Hepatocyte (in vitro differentiated cells): ENCODE data around the gene ADIPOR2. TPM values are rescaled to one million over a fixed set of nuclear protein-coding genes. Genes with fewer than 3 reads are reported as not detected.

Experiments used
- DNase-seq: peaks from one replicate; pipeline ENCODE4 v3.0.0-alpha.2; 2016; ENCODE audit warnings: low spot score
- H2AFZ ChIP-seq: fragments of 200-600 bp; sonication (generic); 2 replicates; pipeline ENCODE4 v1.6.0; 2016; ENCODE audit warnings: antibody characterized with exemption, mild to moderate bottlenecking
- H3K27ac ChIP-seq: fragments of 200-600 bp; sonication (generic); 2 replicates; pipeline ENCODE4 v1.5.1; 2016; ENCODE audit warnings: mild to moderate bottlenecking
- H3K27me3 ChIP-seq: fragments of 200-600 bp; sonication (generic); 2 replicates; pipeline ENCODE4 v1.6.1; 2016
- H3K36me3 ChIP-seq: fragments of 200-600 bp; sonication (generic); replicated peaks from 2 replicates; pipeline ENCODE4 v1.5.1; 2016; ENCODE audit warnings: low read depth; ENCODE audit not compliant: insufficient read depth
- H3K4me1 ChIP-seq: fragments of 200-600 bp; sonication (generic); 2 replicates; pipeline ENCODE4 v1.5.1; 2016; ENCODE audit warnings: mild to moderate bottlenecking, moderate library complexity; ENCODE audit not compliant: insufficient read depth
- H3K4me2 ChIP-seq: fragments of 200-600 bp; sonication (generic); 2 replicates; pipeline ENCODE4 v1.6.0; 2016
- H3K4me3 ChIP-seq: fragments of 200-600 bp; sonication (generic); 2 replicates; pipeline ENCODE4 v1.5.1; 2016; ENCODE audit warnings: mild to moderate bottlenecking
- H3K79me2 ChIP-seq: fragments of 200-600 bp; sonication (generic); 2 replicates; pipeline ENCODE4 v1.6.0; 2017; ENCODE audit warnings: mild to moderate bottlenecking
- H3K9me2 ChIP-seq: fragments of 200-600 bp; sonication (generic); replicated peaks from 2 replicates; pipeline ENCODE4 v1.6.0; 2017; ENCODE audit warnings: mild to moderate bottlenecking; ENCODE audit not compliant: insufficient read depth
- H3K9me3 ChIP-seq: fragments of 200-600 bp; sonication (generic); 2 replicates; pipeline ENCODE4 v1.5.1; 2016; ENCODE audit warnings: low read depth, mild to moderate bottlenecking
- H4K20me1 ChIP-seq: fragments of 200-600 bp; sonication (generic); 2 replicates; pipeline ENCODE4 v1.6.0; 2016; ENCODE audit warnings: mild to moderate bottlenecking; ENCODE audit not compliant: insufficient read depth, poor library complexity, severe bottlenecking
- EZH2 ChIP-seq: fragments of 200-600 bp; sonication (generic); IDR thresholded peaks from 2 replicates; pipeline ENCODE4 v1.6.1; 2016; ENCODE audit warnings: antibody characterized with exemption, mild to moderate bottlenecking, borderline replicate concordance
- EZH2phosphoT487 ChIP-seq: fragments of 200-600 bp; sonication (generic); IDR thresholded peaks from one replicate; pipeline ENCODE4 v1.6.1; 2018; ENCODE audit warnings: antibody characterized with exemption, mild to moderate bottlenecking, low read depth, moderate library complexity; ENCODE audit not compliant: unreplicated experiment, severe bottlenecking
- WGBS: methylation state at CpG from one replicate; pipeline ENCODE4 v1.1.6; 2016; ENCODE audit warnings: low lambda C conversion rate; ENCODE audit errors: missing lambda C conversion rate; 5-methylcytosine and 5-hydroxymethylcytosine counted together
- polyA plus RNA-seq: library from polyadenylated mRNA; unstranded; fragments of >200 nt; fragmentation: Nextera tagmentation; extraction: Ambion mirVana; gene quantifications from 2 replicates; pipeline ENCODE4 v1.2.1, GENCODE V29; 2016
- total RNA-seq: library from RNA; depleted of rRNA; stranded (reverse); fragments of >200 nt; gene quantifications from 2 replicates; pipeline ENCODE4 v1.2.3, GENCODE V29; 2014
- TF ChIP-seq, protein P1 (sequence below): fragments of 200-600 bp; sonication (generic); IDR thresholded peaks from 2 replicates; pipeline ENCODE4 v1.5.1; 2016; ENCODE audit warnings: antibody characterized with exemption, mild to moderate bottlenecking; ENCODE audit not compliant: poor library complexity

Gene ADIPOR2
- total and polyA plus RNA-seq, 2 experiments from 2014 or later: 10.4 to 47.3 TPM

DNA sequence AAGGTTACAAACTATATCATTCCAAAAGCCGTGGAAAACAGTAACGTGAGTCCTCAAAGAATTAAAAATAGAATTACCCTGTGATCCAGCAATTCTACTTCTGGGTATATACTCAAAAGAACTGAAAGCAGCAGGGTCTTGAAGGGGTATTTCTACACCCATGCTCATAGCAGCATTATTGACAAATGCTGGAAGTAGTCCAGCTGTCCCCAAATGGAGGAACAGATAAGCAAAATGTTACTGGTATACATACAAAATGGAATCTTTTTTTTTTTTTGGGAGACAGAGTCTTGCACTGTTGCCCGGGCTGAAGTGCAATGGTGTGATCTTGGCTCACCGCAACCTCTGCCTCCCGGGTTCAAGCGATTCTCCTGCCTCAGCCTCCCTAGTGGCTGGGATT lies 32.9 kb downstream of the ADIPOR2 start:
- no peaks in the 10 kb centered on the region for H3K36me3 ChIP-seq
- 95% methylated on average over 6 of the region's 6 CpGs for WGBS
- no peaks in the 10 kb centered on the region for H3K4me1 ChIP-seq
- no peak overlapping the region for H3K4me2 ChIP-seq
- DNase-seq: no peak
- TF ChIP-seq EZH2phosphoT487: no peak
- no peak for TF ChIP-seq EZH2
- TF ChIP-seq, protein P1, sequence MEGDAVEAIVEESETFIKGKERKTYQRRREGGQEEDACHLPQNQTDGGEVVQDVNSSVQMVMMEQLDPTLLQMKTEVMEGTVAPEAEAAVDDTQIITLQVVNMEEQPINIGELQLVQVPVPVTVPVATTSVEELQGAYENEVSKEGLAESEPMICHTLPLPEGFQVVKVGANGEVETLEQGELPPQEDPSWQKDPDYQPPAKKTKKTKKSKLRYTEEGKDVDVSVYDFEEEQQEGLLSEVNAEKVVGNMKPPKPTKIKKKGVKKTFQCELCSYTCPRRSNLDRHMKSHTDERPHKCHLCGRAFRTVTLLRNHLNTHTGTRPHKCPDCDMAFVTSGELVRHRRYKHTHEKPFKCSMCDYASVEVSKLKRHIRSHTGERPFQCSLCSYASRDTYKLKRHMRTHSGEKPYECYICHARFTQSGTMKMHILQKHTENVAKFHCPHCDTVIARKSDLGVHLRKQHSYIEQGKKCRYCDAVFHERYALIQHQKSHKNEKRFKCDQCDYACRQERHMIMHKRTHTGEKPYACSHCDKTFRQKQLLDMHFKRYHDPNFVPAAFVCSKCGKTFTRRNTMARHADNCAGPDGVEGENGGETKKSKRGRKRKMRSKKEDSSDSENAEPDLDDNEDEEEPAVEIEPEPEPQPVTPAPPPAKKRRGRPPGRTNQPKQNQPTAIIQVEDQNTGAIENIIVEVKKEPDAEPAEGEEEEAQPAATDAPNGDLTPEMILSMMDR: no peak
- no peaks in the 10 kb centered on the region for H3K9me3 ChIP-seq
- H3K79me2 ChIP-seq: peaks cover 97% of the 10 kb centered on the region
- no peaks in the 10 kb centered on the region for H3K9me2 ChIP-seq
- H3K27ac ChIP-seq: no peak overlapping the region
- no peaks in the 10 kb centered on the region for H3K27me3 ChIP-seq
- H4K20me1 ChIP-seq: peaks cover 38% of the 10 kb centered on the region
- no peak overlapping the region for H2AFZ ChIP-seq
- no peak overlapping the region for H3K4me3 ChIP-seq

DNA sequence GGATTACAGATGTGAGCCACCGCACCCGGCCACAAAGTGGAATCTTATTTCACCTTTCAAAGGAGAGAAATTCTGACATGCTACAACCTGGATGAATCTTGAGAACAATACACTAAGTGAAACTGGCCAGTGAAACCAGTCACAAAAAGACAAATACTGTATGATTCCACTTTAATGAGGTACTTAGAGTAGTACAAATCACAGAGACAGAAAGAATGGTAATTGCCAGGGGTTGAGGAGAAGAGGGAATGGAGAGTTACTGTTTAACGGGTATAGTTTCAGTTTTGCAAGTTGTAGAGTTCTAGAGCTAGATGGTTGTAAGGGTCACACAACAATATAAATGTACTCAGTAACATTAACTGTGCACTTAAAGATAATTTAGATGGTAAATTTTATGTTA lies 33.4 kb downstream of the ADIPOR2 start:
- Histone ChIP-seq H3K27ac (no peak overlapping the region), H3K36me3 (no peaks in the 10 kb centered on the region), H3K4me2 (no peak overlapping the region), H3K79me2 (peaks cover 98% of the 10 kb centered on the region), H3K9me2 (no peaks in the 10 kb centered on the region), H2AFZ (no peak overlapping the region), H4K20me1 (peaks cover 38% of the 10 kb centered on the region), H3K4me3 (no peak overlapping the region), H3K4me1 (no peaks in the 10 kb centered on the region), H3K27me3 (no peaks in the 10 kb centered on the region), H3K9me3 (no peaks in the 10 kb centered on the region)
- 88% methylated on average over 3 of the region's 3 CpGs for WGBS
- TF ChIP-seq EZH2 (no peak), EZH2phosphoT487 (no peak)
- TF ChIP-seq, protein P1: no peak
- no peak for DNase-seq

DNA sequence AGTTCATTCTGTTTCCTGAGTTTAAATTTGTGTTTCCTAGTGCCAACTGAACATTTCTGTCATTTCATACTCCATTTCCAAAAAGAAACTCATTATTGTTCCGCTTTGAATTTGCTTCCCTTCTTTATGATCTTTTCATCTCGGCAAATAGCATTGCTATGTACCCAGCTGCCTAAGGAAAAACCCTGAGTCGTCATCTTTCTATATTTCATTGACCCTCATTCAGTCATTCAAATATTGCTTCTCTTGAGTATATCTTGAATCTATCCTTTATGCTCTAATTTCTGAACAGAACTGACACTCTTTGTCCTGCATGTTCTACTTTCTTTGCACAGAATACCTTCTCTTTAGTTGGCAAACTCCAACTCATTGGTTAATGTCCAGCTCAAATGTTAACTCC lies 35.9 kb downstream of the ADIPOR2 start:
- Histone ChIP-seq H3K9me3 (no peaks in the 10 kb centered on the region), H2AFZ (no peak overlapping the region), H4K20me1 (peaks cover 26% of the 10 kb centered on the region), H3K27ac (no peak overlapping the region), H3K4me2 (no peak overlapping the region), H3K27me3 (no peaks in the 10 kb centered on the region), H3K4me3 (no peak overlapping the region), H3K4me1 (no peaks in the 10 kb centered on the region), H3K79me2 (peaks cover 97% of the 10 kb centered on the region), H3K9me2 (no peaks in the 10 kb centered on the region), H3K36me3 (no peaks in the 10 kb centered on the region)
- 99% methylated on average over 3 of the region's 3 CpGs for WGBS
- no peak for DNase-seq
- TF ChIP-seq, protein P1: no peak
- TF ChIP-seq EZH2phosphoT487 (no peak), EZH2 (no peak)

DNA sequence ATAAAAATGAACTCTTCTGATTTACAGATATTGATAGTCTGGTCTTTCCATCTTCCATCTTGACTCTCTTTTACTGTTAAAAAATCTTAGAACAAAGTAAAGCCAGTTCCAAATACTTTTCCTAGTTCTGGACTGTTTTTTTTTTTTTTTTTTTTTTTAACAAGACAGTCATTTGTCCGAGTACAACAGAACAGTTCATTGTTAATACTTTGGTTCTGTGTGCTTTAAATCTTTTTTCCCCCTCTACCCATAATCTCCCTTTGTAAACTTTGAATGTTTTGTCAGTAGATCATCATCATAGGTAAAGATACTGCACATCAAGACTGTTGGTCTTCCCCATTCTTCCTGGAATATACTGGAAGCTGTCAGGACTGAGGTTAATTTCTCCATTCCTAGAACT lies 38.0 kb downstream of the ADIPOR2 start:
- Histone ChIP-seq H3K9me3 (no peaks in the 10 kb centered on the region), H3K9me2 (no peaks in the 10 kb centered on the region), H3K79me2 (peaks cover 95% of the 10 kb centered on the region), H3K27ac (no peak overlapping the region), H3K27me3 (no peaks in the 10 kb centered on the region), H2AFZ (no peak overlapping the region), H3K36me3 (no peaks in the 10 kb centered on the region), H3K4me2 (no peak overlapping the region), H3K4me3 (no peak overlapping the region), H3K4me1 (peaks cover 5% of the 10 kb centered on the region), H4K20me1 (peaks cover 26% of the 10 kb centered on the region)
- WGBS: 94% methylated on average over 1 of the region's 1 CpG
- no peak for DNase-seq
- TF ChIP-seq EZH2phosphoT487 (no peak), EZH2 (no peak)
- TF ChIP-seq, protein P1: no peak
